H1 (cell line): ENCODE data around the gene MXI1. TPM values are rescaled to one million over a fixed set of nuclear protein-coding genes. Genes with fewer than 3 reads are reported as not detected.

Experiments used
- CTCF ChIA-PET: fragments of 300-600 bp; sonication (Branson Sonifier 250); formaldehyde crosslinking; loops from one replicate; lab custom pipeline; 2021; ENCODE audit not compliant: partially characterized antibody; lab: Charles Lee
- POLR2A ChIA-PET: fragments of 300-600 bp; sonication (Branson Sonifier 250); formaldehyde crosslinking; loops from one replicate; lab custom pipeline; 2021; ENCODE audit warnings: inconsistent platforms; ENCODE audit not compliant: partially characterized antibody; lab: Charles Lee
- DNase-seq, 2 experiments: peaks; one replicate each; pipeline versions ENCODE4 v3.0.0 to v3.0.0-alpha.2; 2010 to 2022; ENCODE audit warnings: low spot score in 2 of 2, low read depth in 1 of 2, mixed read lengths in 1 of 2
- FAIRE-seq: peaks from 2 replicates; lab custom pipeline; 2011; peaks lifted over from hg19 to GRCh38; lab: Jason Lieb, UNC
- H2AFZ ChIP-seq: 2 replicates; pipeline ENCODE4 v1.8.1; 2012; ENCODE audit warnings: low read length, inconsistent platforms
- H2AK5ac ChIP-seq: 2 replicates; pipeline ENCODE4 v1.6.1; 2013; ENCODE audit warnings: low read depth, low read length
- H2BK120ac ChIP-seq: replicated peaks from 2 replicates; pipeline ENCODE3; 2013; ENCODE audit warnings: low read depth, low read length, inconsistent platforms
- H2BK12ac ChIP-seq: 2 replicates; pipeline ENCODE4 v1.6.1; 2013; ENCODE audit warnings: low read depth, low read length
- H2BK15ac ChIP-seq: 2 replicates; pipeline ENCODE4 v1.6.1; 2013; ENCODE audit warnings: low read length
- H2BK20ac ChIP-seq: 2 replicates; pipeline ENCODE4 v1.6.1; 2013; ENCODE audit warnings: low read length
- H2BK5ac ChIP-seq: 2 replicates; pipeline ENCODE4 v1.6.1; 2013; ENCODE audit warnings: low read depth, low read length
- H3K14ac ChIP-seq: 2 replicates; pipeline ENCODE4 v1.6.1; 2013; ENCODE audit warnings: inconsistent platforms; ENCODE audit not compliant: insufficient read length
- H3K18ac ChIP-seq: 2 replicates; pipeline ENCODE4 v1.6.1; 2013; ENCODE audit warnings: low read length; ENCODE audit errors: extremely low read depth
- H3K23ac ChIP-seq: 2 replicates; pipeline ENCODE4 v1.6.1; 2013; ENCODE audit warnings: inconsistent platforms; ENCODE audit not compliant: insufficient read length
- H3K23me2 ChIP-seq: 2 replicates; pipeline ENCODE4 v1.6.1; 2013; ENCODE audit warnings: low read depth, low read length
- H3K27ac ChIP-seq: 2 replicates; pipeline ENCODE4 v1.6.1; 2011; ENCODE audit warnings: low read depth, low read length, inconsistent platforms
- H3K27me3 ChIP-seq, 4 experiments: replicated peaks in 1 of 4; 1 replicate in 1 of 4; 2 replicates in 3 of 4; pipeline versions ENCODE4 v1.6.1 to v1.8.1; 2011 to 2013; ENCODE audit warnings: low read length in 3 of 4, mild to moderate bottlenecking in 3 of 4, inconsistent platforms in 2 of 4, mixed read lengths in 2 of 4, moderate library complexity in 1 of 4; ENCODE audit not compliant: control insufficient read depth in 3 of 4, insufficient read depth in 3 of 4; ENCODE audit errors: extremely low read depth in 1 of 4
- H3K36me3 ChIP-seq, 4 experiments: 2 replicates each; pipeline versions ENCODE4 v1.6.1 to v1.8.1; 2011 to 2013; ENCODE audit warnings: mild to moderate bottlenecking in 4 of 4, low read length in 3 of 4, moderate library complexity in 2 of 4, control low read depth in 1 of 4, inconsistent platforms in 1 of 4; ENCODE audit not compliant: insufficient read depth in 4 of 4, control insufficient read depth in 2 of 4
- H3K4ac ChIP-seq: replicated peaks from 2 replicates; pipeline ENCODE3; 2013; ENCODE audit warnings: low read length, low read depth, mixed read lengths, inconsistent platforms; ENCODE audit not compliant: insufficient read length
- H3K4me1 ChIP-seq, 4 experiments: replicated peaks in 1 of 4; 1 replicate in 1 of 4; 2 replicates in 3 of 4; pipeline versions ENCODE4 v1.6.1 to v1.8.1; 2011 to 2013; ENCODE audit warnings: low read length in 3 of 4, inconsistent platforms in 2 of 4, mixed read lengths in 1 of 4; ENCODE audit not compliant: insufficient read depth in 4 of 4, control insufficient read depth in 3 of 4
- H3K4me2 ChIP-seq, 2 experiments: 2 replicates each; pipeline versions ENCODE4 v1.6.1 to v1.8.1; 2011 to 2013; ENCODE audit warnings: low read depth in 2 of 2, low read length in 2 of 2, control low read depth in 1 of 2, inconsistent platforms in 1 of 2, mild to moderate bottlenecking in 1 of 2; ENCODE audit not compliant: insufficient read depth in 1 of 2
- H3K4me3 ChIP-seq, 4 experiments: fragments of 200-600, 300-600 bp in 1 of 4; sonication (generic), shearing (Covaris generic), sonication (Bioruptor Twin) in 1 of 4; 2 replicates each; pipeline versions ENCODE4 v1.5.1 to v1.8.1; 2011 to 2016; ENCODE audit warnings: low read length in 4 of 4, low read depth in 3 of 4, control low read depth in 2 of 4, inconsistent platforms in 2 of 4, mild to moderate bottlenecking in 2 of 4, mixed read lengths in 1 of 4, moderate library complexity in 1 of 4; ENCODE audit not compliant: insufficient read depth in 2 of 4; ENCODE audit errors: extremely low read depth in 1 of 4
- H3K56ac ChIP-seq: replicated peaks from 2 replicates; pipeline ENCODE3; 2013; ENCODE audit warnings: low read depth, mild to moderate bottlenecking, mixed read lengths, low read length, inconsistent platforms; ENCODE audit not compliant: insufficient read length
- H3K79me1 ChIP-seq: 2 replicates; pipeline ENCODE4 v1.6.1; 2013; ENCODE audit warnings: low read depth, low read length, control low read depth
- H3K79me2 ChIP-seq, 2 experiments: 2 replicates each; pipeline versions ENCODE4 v1.6.1 to v1.8.1; 2012 to 2013; ENCODE audit warnings: low read length in 2 of 2, mild to moderate bottlenecking in 2 of 2, inconsistent platforms in 1 of 2; ENCODE audit not compliant: insufficient read depth in 2 of 2, control insufficient read depth in 1 of 2
- H3K9ac ChIP-seq, 4 experiments: replicated peaks in 1 of 4; 1 replicate in 1 of 4; 2 replicates in 3 of 4; pipeline versions ENCODE4 v1.6.1 to v1.8.1; 2011 to 2013; ENCODE audit warnings: low read depth in 3 of 4, low read length in 3 of 4, control low read depth in 2 of 4, mild to moderate bottlenecking in 2 of 4, moderate library complexity in 2 of 4, inconsistent platforms in 1 of 4; ENCODE audit errors: extremely low read depth in 1 of 4
- H3K9me3 ChIP-seq, 2 experiments: 2 replicates each; pipeline versions ENCODE4 v1.6.1 to v1.8.1; 2012 to 2013; ENCODE audit warnings: mild to moderate bottlenecking in 2 of 2, moderate library complexity in 2 of 2, control low read depth in 1 of 2, inconsistent platforms in 1 of 2, low read depth in 1 of 2, low read length in 1 of 2, mixed read lengths in 1 of 2; ENCODE audit not compliant: insufficient read depth in 2 of 2
- H4K20me1 ChIP-seq, 2 experiments: replicated peaks in 1 of 2; 2 replicates each; pipeline versions ENCODE3 to v1.8.1; 2011 to 2013; ENCODE audit warnings: inconsistent platforms in 2 of 2, low read length in 2 of 2, mild to moderate bottlenecking in 1 of 2; ENCODE audit not compliant: insufficient read depth in 2 of 2, control insufficient read depth in 1 of 2
- H4K5ac ChIP-seq: 2 replicates; pipeline ENCODE4 v1.6.1; 2013; ENCODE audit warnings: low read length, low read depth, mixed read lengths, inconsistent platforms; ENCODE audit not compliant: insufficient read length
- H4K8ac ChIP-seq: 2 replicates; pipeline ENCODE4 v1.8.0; 2013; ENCODE audit warnings: mild to moderate bottlenecking, moderate library complexity, low read length, inconsistent platforms; ENCODE audit not compliant: insufficient read depth; ENCODE audit errors: extremely low read depth
- H4K91ac ChIP-seq: replicated peaks from 2 replicates; pipeline ENCODE3; 2013; ENCODE audit warnings: low read length, mixed read lengths, inconsistent platforms; ENCODE audit not compliant: insufficient read length
- CREB1 ChIP-seq: IDR thresholded peaks from 2 replicates; pipeline ENCODE4 v1.6.1; 2012; ENCODE audit warnings: inconsistent platforms
- EZH2 ChIP-seq: fragments of 200-600 bp; sonication (generic); IDR thresholded peaks from 2 replicates; pipeline ENCODE4 v1.7.1; 2012; ENCODE audit warnings: low read depth, mild to moderate bottlenecking, moderate library complexity, low read length, inconsistent platforms; ENCODE audit not compliant: severe bottlenecking
- HDAC6 ChIP-seq: IDR thresholded peaks from one replicate; pipeline ENCODE4 v1.7.1; 2012; ENCODE audit warnings: low read depth, mild to moderate bottlenecking, inconsistent platforms, low read length, moderate library complexity
- JUN ChIP-seq: IDR thresholded peaks from 2 replicates; pipeline ENCODE4 v1.6.1; 2011; ENCODE audit warnings: low read depth, mild to moderate bottlenecking, improper control_type of control experiment, low read length
- NRF1 ChIP-seq: IDR thresholded peaks from 2 replicates; pipeline ENCODE4 v1.6.1; 2011; ENCODE audit warnings: mild to moderate bottlenecking, low read depth, low read length, improper control_type of control experiment
- TCF12 ChIP-seq: IDR thresholded peaks from 2 replicates; pipeline ENCODE4 v1.6.1; 2011; ENCODE audit warnings: low read depth, mild to moderate bottlenecking, low read length
- WGBS, 2 experiments: shearing (Covaris generic) in 1 of 2; methylation state at CpG; one replicate each; pipeline versions ENCODE4 v1.1.6 to v1.1.7; 2013 to 2015; ENCODE audit warnings: low lambda C conversion rate in 2 of 2, mixed read lengths in 2 of 2, inconsistent platforms in 1 of 2, low coverage in 1 of 2, missing lambda C conversion rate in 1 of 2; ENCODE audit not compliant: insufficient replicate concordance in 2 of 2, insufficient coverage in 1 of 2, insufficient read length in 1 of 2; ENCODE audit errors: extremely low coverage in 1 of 2, missing lambda C conversion rate in 1 of 2; 5-methylcytosine and 5-hydroxymethylcytosine counted together
- polyA plus RNA-seq, 7 experiments: library from polyadenylated mRNA; depleted of rRNA in 3 of 7; stranded (reverse) in 5 of 7; unstranded in 2 of 7; fragments of >200 nt in 5 of 7; fragments of 200-250 nt in 2 of 7; gene quantifications; 1 replicate in 5 of 7; 2 replicates in 1 of 7; 4 replicates in 1 of 7; pipeline versions ENCODE4 v1.2.1 to v1.2.3, GENCODE V29; 2011 to 2013; ENCODE audit warnings: missing spikeins in 2 of 7, mixed read lengths in 2 of 7
- total RNA-seq: library from RNA; stranded (reverse); fragmentation: NEBNext Ultra II Directional; extraction: Animal tissue kit (Norgen Biotek cat#: 25700); gene quantifications from 2 replicates; pipeline ENCODE4 v1.2.1, GENCODE V29; 2021

The MXI1 gene
- total and polyA plus RNA-seq, 2 of the 8 experiments (the other 6 are each of a cell fraction or from before 2014, with no cell fraction given): 5.7 to 8.8 TPM

- no peak for FAIRE-seq
- POLR2A ChIA-PET: no interaction called here
- no peak overlapping the region for H3K27ac ChIP-seq
Measured at GRCh38 chr10:110242511-110242910, 35.1 kb downstream of the MXI1 start.

More at GRCh38 chr10:110242511-110242910, 35.1 kb downstream of the MXI1 start:
- Histone ChIP-seq H3K4me2 (no peak overlapping the region), H2AFZ (no peak overlapping the region), H3K9me3 (no peaks in the 10 kb centered on the region), H2BK20ac (no peak overlapping the region), H3K79me1 (no peaks in the 10 kb centered on the region), H2BK5ac (no peak overlapping the region), H3K14ac (no peak overlapping the region), H4K8ac (no peak overlapping the region), H3K23me2 (no peaks in the 10 kb centered on the region), H3K27me3 (no peaks in the 10 kb centered on the region), H4K91ac (no peak overlapping the region), H3K23ac (no peak overlapping the region), H4K5ac (no peak overlapping the region), H2BK15ac (no peak overlapping the region), H2BK12ac (no peak overlapping the region), H3K4me3 (no peak overlapping the region), H3K56ac (no peak overlapping the region), H3K4me1 (peaks cover 0 to 5% (median 0%) of the 10 kb centered on the region in 4 experiments; a peak in 2 of 7 replicates), H3K18ac (no peak overlapping the region), H3K4ac (no peak overlapping the region), H2AK5ac (no peak overlapping the region), H3K79me2 (no peaks in the 10 kb centered on the region), H4K20me1 (no peaks in the 10 kb centered on the region), H3K36me3 (no peaks in the 10 kb centered on the region), H2BK120ac (no peak overlapping the region), H3K9ac (no peak overlapping the region)
- no peak for DNase-seq
- no peak for TF ChIP-seq TCF12
- no peak for TF ChIP-seq JUN
- TF ChIP-seq HDAC6: no peak
- TF ChIP-seq CREB1: no peak
- TF ChIP-seq NRF1: no peak
- TF ChIP-seq EZH2: no peak
- 86% methylated on average over 1 of the region's 1 CpG; no CpG with 5 or more reads in 1 of the 2 experiments for WGBS, 2 experiments
- CTCF ChIA-PET: interaction anchor here (1.1 to 2.9 kb wide), 2 partner anchors 37 to 104 kb away, joined by 4 to 9 read pairs; no protein-coding TSS in a partner anchor
